ENCODE measurements around the gene RC3H2. TPM values are rescaled to one million over a fixed set of nuclear protein-coding genes. Genes with fewer than 3 reads are reported as not detected.
A peak's percentile ranks its signal among the peaks of the same experiment; 100 is the strongest.

Gene RC3H2
- total and polyA plus RNA-seq, 2 donors (not counting 3 experiments of a cell fraction or from before 2014, with no cell fraction given): 25.3 to 63.0 TPM

GRCh38 chr9:122940749-122941581 lies 35.8 kb upstream of the RC3H2 start, which contains the start of gene RABGAP1:
RABGAP1 (plus strand) TSS chr9:122941020; CDS start chr9:122957060, 16,040 bp downstream.
- no TSS peak for BruUV-seq (replicated peaks)
- DNase-seq (ENCODE audit: low read depth, low spot score) (peak; percentile 98), FAIRE-seq (peak; percentile 92)
- Histone ChIP-seq H3K36me3 (ENCODE audit: control insufficient read depth in 2 of 2, extremely low read depth in 1 of 2, insufficient read depth in 2 of 2, low read length in 2 of 2) (peaks cover 2 to 8% of the 10 kb centered on the region in 2 experiments), H3K4me2 (ENCODE audit: insufficient read depth, low read length) (peak within 1 kb of the TSS; percentile 96), H3K9ac (replicated peaks; ENCODE audit: extremely low read depth, insufficient read depth, low read length) (peak within 1 kb of the TSS; percentile 88), H4K20me1 (replicated peaks; ENCODE audit: control insufficient read depth, extremely low read depth, insufficient read depth, low read length) (peaks cover 3% of the 10 kb centered on the region), H3K9me1 (replicated peaks; ENCODE audit: control insufficient read depth, extremely low read depth, insufficient read depth, low read length) (no peaks in the 10 kb centered on the region), H3K27ac (ENCODE audit: insufficient read depth, low read depth, low read length) (peak within 1 kb of the TSS; percentile 62), H2AFZ (ENCODE audit: low read depth, low read length) (peak within 1 kb of the TSS; percentile 48), H3K9me3 (replicated peaks; ENCODE audit: control insufficient read depth, insufficient read depth, low read length) (no peaks in the 10 kb centered on the region), H3K4me3 (replicated peaks in 1 of 3; ENCODE audit: insufficient read depth in 1 of 3, low read depth in 1 of 3, low read length in 3 of 3) (peak within 1 kb of the TSS; percentile 78 to 96 (median 92)), H3K27me3 (ENCODE audit: control insufficient read depth in 2 of 2, insufficient read depth in 2 of 2, low read length in 2 of 2) (no peaks in the 10 kb centered on the region), H3K79me2 (ENCODE audit: control insufficient read depth, insufficient read depth, low read length) (peaks cover 29% of the 10 kb centered on the region), H3K4me1 (ENCODE audit: control insufficient read depth, extremely low read depth, insufficient read depth, low read length) (peaks cover 12% of the 10 kb centered on the region)
- ChIA-PET CTCF (interaction anchor here (0.6 to 1.8 kb wide), 10 partner anchors 9 to 284 kb away, joined by 3 to 12 read pairs (median 5); partner anchors contain the start of gene ZBTB26), POLR2A (interaction anchor here (0.6 to 2.0 kb wide), 11 partner anchors 10 to 121 kb away, joined by 3 to 23 read pairs (median 6); partner anchors contain the start of genes RC3H2, ZBTB26 and ZBTB6)
- intact Hi-C loops (cut with micrococcal nuclease) (loop anchor here (1.0 to 5.0 kb wide), 3 partner anchors 10 to 36 kb away; partner anchors contain the start of genes RC3H2 and ZBTB26), dilution Hi-C loops (cut with MboI; ENCODE audit: extremely low pct_ligation_motif_present, low sequenced_read_pairs) (no loop called here)
- TF ChIP-seq POLR2AphosphoS5 (IDR thresholded peaks at IDR 0.05; ENCODE audit: insufficient read depth, low read depth, low read length): peak; percentile 87
- no peak for TF ChIP-seq MYC (IDR thresholded peaks at IDR 0.05; ENCODE audit: low read depth, low read length)
- TF ChIP-seq POLR2A (IDR thresholded peaks at IDR 0.05; ENCODE audit: low read depth, low read length): peak; percentile 81
- TF ChIP-seq, protein P1, sequence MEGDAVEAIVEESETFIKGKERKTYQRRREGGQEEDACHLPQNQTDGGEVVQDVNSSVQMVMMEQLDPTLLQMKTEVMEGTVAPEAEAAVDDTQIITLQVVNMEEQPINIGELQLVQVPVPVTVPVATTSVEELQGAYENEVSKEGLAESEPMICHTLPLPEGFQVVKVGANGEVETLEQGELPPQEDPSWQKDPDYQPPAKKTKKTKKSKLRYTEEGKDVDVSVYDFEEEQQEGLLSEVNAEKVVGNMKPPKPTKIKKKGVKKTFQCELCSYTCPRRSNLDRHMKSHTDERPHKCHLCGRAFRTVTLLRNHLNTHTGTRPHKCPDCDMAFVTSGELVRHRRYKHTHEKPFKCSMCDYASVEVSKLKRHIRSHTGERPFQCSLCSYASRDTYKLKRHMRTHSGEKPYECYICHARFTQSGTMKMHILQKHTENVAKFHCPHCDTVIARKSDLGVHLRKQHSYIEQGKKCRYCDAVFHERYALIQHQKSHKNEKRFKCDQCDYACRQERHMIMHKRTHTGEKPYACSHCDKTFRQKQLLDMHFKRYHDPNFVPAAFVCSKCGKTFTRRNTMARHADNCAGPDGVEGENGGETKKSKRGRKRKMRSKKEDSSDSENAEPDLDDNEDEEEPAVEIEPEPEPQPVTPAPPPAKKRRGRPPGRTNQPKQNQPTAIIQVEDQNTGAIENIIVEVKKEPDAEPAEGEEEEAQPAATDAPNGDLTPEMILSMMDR (IDR thresholded peaks at IDR 0.05; ENCODE audit: extremely low read depth in 1 of 2, insufficient read depth in 1 of 2, low read depth in 1 of 2, low read length in 2 of 2): no peak
- no peak for TF ChIP-seq FOS (IDR thresholded peaks at IDR 0.05; ENCODE audit: borderline replicate concordance, insufficient read depth, low read length)
- no peak for TF ChIP-seq JUN (IDR thresholded peaks at IDR 0.05; ENCODE audit: borderline replicate concordance, insufficient read depth, insufficient read length, low read depth)
- no peak for TF ChIP-seq EZH2 (IDR thresholded peaks at IDR 0.05; ENCODE audit: borderline replicate concordance, low read depth, low read length, severe bottlenecking)
- no peak for TF ChIP-seq GATA2 (IDR thresholded peaks at IDR 0.05; ENCODE audit: insufficient read depth, insufficient read length, low read depth, low read length)
- TF ChIP-seq, protein P2, sequence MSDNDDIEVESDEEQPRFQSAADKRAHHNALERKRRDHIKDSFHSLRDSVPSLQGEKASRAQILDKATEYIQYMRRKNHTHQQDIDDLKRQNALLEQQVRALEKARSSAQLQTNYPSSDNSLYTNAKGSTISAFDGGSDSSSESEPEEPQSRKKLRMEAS (IDR thresholded peaks at IDR 0.05; ENCODE audit: insufficient read depth, insufficient read length): no peak

Data from endothelial cell of umbilical vein (primary cell).